Stomach (tissue), 4 donors: ENCODE data around the gene ASXL2.

Source experiments
- CTCF ChIP-seq, 7 experiments: fragments of 450-650 bp in 4 of 7; fragments of 200-600 bp in 3 of 7; sonication (generic) in 3 of 7; IDR thresholded peaks; one replicate each; pipeline ENCODE4 v1.5.1; 2016 to 2019; ENCODE audit warnings: antibody characterized with exemption in 7 of 7, control low read depth in 2 of 7, mild to moderate bottlenecking in 1 of 7
- EP300 ChIP-seq: sonication (generic); formaldehyde crosslinking; IDR thresholded peaks from one replicate; pipeline ENCODE4 v1.6.1; 2017; ENCODE audit warnings: antibody characterized with exemption
- POLR2AphosphoS5 ChIP-seq, 3 donors: sonication (generic); formaldehyde crosslinking; IDR thresholded peaks; one replicate each; pipeline ENCODE4 v1.6.1; 2016; ENCODE audit warnings: antibody characterized with exemption in 3 of 3

- no peak for TF ChIP-seq CTCF (IDR thresholded peaks at IDR 0.05)
- TF ChIP-seq POLR2AphosphoS5 (IDR thresholded peaks at IDR 0.05): no peak
- no peak for TF ChIP-seq EP300
Measured at GRCh38 chr2:25784404-25784803, 93.9 kb downstream of the ASXL2 start.
